Astrocyte (in vitro differentiated cells and primary cell): Measurements from ENCODE around the gene GIPC2. TPM values are rescaled to one million over a fixed set of nuclear protein-coding genes. Genes with fewer than 3 reads are reported as not detected.

Experiments
- DNase-seq: peaks from one replicate; pipeline ENCODE4 v3.0.0-alpha.2; 2010; ENCODE audit warnings: low read depth
- FAIRE-seq: peaks from 2 replicates; lab custom pipeline; 2011; peaks lifted over from hg19 to GRCh38; lab: Jason Lieb, UNC
- H2AFZ ChIP-seq: 2 replicates; pipeline ENCODE4 v1.6.0; 2012; ENCODE audit warnings: low read depth, low read length, inconsistent platforms
- H3K27ac ChIP-seq: 2 replicates; pipeline ENCODE4 v1.5.1; 2011; ENCODE audit warnings: low read depth, low read length, inconsistent platforms
- H3K27me3 ChIP-seq: 2 replicates; pipeline ENCODE4 v1.6.0; 2011; ENCODE audit warnings: low read length, inconsistent platforms; ENCODE audit not compliant: insufficient read depth
- H3K36me3 ChIP-seq: 2 replicates; pipeline ENCODE4 v1.5.1; 2011; ENCODE audit warnings: low read length, inconsistent platforms; ENCODE audit not compliant: insufficient read depth
- H3K4me1 ChIP-seq: 2 replicates; pipeline ENCODE4 v1.5.1; 2011; ENCODE audit warnings: low read length, inconsistent platforms; ENCODE audit not compliant: insufficient read depth
- H3K4me2 ChIP-seq: 2 replicates; pipeline ENCODE4 v1.6.0; 2012; ENCODE audit warnings: low read length, inconsistent platforms
- H3K4me3 ChIP-seq: 2 replicates; pipeline ENCODE4 v1.5.1; 2011; ENCODE audit warnings: low read depth, mild to moderate bottlenecking, low read length, inconsistent platforms; ENCODE audit not compliant: insufficient read depth
- H3K79me2 ChIP-seq: 2 replicates; pipeline ENCODE4 v1.6.0; 2012; ENCODE audit warnings: mild to moderate bottlenecking, low read length, inconsistent platforms; ENCODE audit not compliant: insufficient read depth
- H3K9ac ChIP-seq: 2 replicates; pipeline ENCODE4 v1.6.0; 2012; ENCODE audit warnings: mild to moderate bottlenecking, low read length, inconsistent platforms
- H3K9me3 ChIP-seq: 2 replicates; pipeline ENCODE4 v1.5.1; 2012; ENCODE audit warnings: low read depth, mild to moderate bottlenecking, low read length, inconsistent platforms; ENCODE audit not compliant: insufficient read depth
- H4K20me1 ChIP-seq: 2 replicates; pipeline ENCODE4 v1.6.0; 2012; ENCODE audit warnings: low read length, inconsistent platforms; ENCODE audit not compliant: insufficient read depth
- H3K27ac Mint-ChIP-seq: one replicate; pipeline ENCODE4 v1.8.0; 2021; ENCODE audit warnings: mild to moderate bottlenecking, mixed read lengths; ENCODE audit not compliant: unreplicated experiment
- H3K27me3 Mint-ChIP-seq: one replicate; pipeline ENCODE4 v1.8.0; 2021; ENCODE audit warnings: low read depth, mixed read lengths; ENCODE audit not compliant: unreplicated experiment
- H3K36me3 Mint-ChIP-seq: one replicate; pipeline ENCODE4 v1.8.0; 2021; ENCODE audit warnings: low read depth, mixed read lengths; ENCODE audit not compliant: unreplicated experiment
- H3K4me1 Mint-ChIP-seq: one replicate; pipeline ENCODE4 v1.8.0; 2021; ENCODE audit warnings: low read depth, mixed read lengths; ENCODE audit not compliant: unreplicated experiment
- H3K4me3 Mint-ChIP-seq: one replicate; pipeline ENCODE4 v1.8.0; 2021; ENCODE audit warnings: mild to moderate bottlenecking, moderate library complexity, mixed read lengths; ENCODE audit not compliant: unreplicated experiment
- H3K9me3 Mint-ChIP-seq: one replicate; pipeline ENCODE4 v1.8.0; 2021; ENCODE audit warnings: mild to moderate bottlenecking, mixed read lengths; ENCODE audit not compliant: unreplicated experiment
- EZH2 ChIP-seq: IDR thresholded peaks from 2 replicates; pipeline ENCODE4 v1.6.1; 2012; ENCODE audit warnings: mild to moderate bottlenecking, low read length, inconsistent platforms; ENCODE audit not compliant: insufficient read depth
- total RNA-seq: library from RNA; stranded (reverse); gene quantifications from 2 replicates; pipeline ENCODE4 v1.2.1, GENCODE V29; 2021
- TF ChIP-seq, protein P1 (sequence below): IDR thresholded peaks from 2 replicates; pipeline ENCODE4 v1.5.1; 2011; ENCODE audit warnings: low read depth, mild to moderate bottlenecking, inconsistent platforms, low read length, moderate library complexity; ENCODE audit not compliant: insufficient read depth

GIPC2 gene
- total RNA-seq, 1 donor from 2014 or later, result not detected

DNA sequence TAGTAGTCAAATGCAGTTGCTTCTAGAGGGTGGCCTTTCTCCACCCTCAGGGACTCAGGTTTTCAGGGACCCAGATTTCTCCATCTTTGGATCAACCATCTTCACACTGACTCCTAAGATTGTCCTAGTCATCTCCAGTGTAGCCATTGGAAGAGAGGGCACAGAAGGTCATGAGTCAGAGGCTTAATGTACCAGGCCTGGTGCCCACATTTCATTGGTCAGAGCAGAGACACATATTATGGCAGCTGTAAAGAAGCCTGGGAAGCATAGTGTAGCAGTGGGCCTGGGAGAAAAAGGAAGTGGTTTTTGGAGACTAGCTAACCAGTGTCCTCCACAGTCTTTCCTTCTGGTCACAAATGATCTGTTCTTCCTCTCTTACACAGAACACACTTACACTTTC is 122.5 kb downstream of the GIPC2 start:
- TF ChIP-seq, protein P1, sequence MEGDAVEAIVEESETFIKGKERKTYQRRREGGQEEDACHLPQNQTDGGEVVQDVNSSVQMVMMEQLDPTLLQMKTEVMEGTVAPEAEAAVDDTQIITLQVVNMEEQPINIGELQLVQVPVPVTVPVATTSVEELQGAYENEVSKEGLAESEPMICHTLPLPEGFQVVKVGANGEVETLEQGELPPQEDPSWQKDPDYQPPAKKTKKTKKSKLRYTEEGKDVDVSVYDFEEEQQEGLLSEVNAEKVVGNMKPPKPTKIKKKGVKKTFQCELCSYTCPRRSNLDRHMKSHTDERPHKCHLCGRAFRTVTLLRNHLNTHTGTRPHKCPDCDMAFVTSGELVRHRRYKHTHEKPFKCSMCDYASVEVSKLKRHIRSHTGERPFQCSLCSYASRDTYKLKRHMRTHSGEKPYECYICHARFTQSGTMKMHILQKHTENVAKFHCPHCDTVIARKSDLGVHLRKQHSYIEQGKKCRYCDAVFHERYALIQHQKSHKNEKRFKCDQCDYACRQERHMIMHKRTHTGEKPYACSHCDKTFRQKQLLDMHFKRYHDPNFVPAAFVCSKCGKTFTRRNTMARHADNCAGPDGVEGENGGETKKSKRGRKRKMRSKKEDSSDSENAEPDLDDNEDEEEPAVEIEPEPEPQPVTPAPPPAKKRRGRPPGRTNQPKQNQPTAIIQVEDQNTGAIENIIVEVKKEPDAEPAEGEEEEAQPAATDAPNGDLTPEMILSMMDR, result no peak
- no peak for TF ChIP-seq EZH2
- H3K9me3 Mint-ChIP-seq, result no peaks in the 10 kb centered on the region
- no peak overlapping the region for H3K9ac ChIP-seq
- H3K4me3 ChIP-seq, result no peak overlapping the region
- no peak overlapping the region for H3K4me3 Mint-ChIP-seq
- no peak overlapping the region for H3K27ac ChIP-seq
- no peaks in the 10 kb centered on the region for H3K27me3 ChIP-seq
- no peaks in the 10 kb centered on the region for H4K20me1 ChIP-seq
- peaks cover 16% of the 10 kb centered on the region for H3K4me1 ChIP-seq
- H2AFZ ChIP-seq, result no peak overlapping the region
- H3K4me1 Mint-ChIP-seq, result peaks cover 13% of the 10 kb centered on the region
- no peaks in the 10 kb centered on the region for H3K36me3 Mint-ChIP-seq
- H3K27me3 Mint-ChIP-seq, result no peaks in the 10 kb centered on the region
- peak overlapping the region; percentile 50 for H3K27ac Mint-ChIP-seq
- no peak overlapping the region for H3K4me2 ChIP-seq
- FAIRE-seq (no peak), DNase-seq (no peak)
- no peaks in the 10 kb centered on the region for H3K79me2 ChIP-seq
- no peaks in the 10 kb centered on the region for H3K36me3 ChIP-seq
- no peaks in the 10 kb centered on the region for H3K9me3 ChIP-seq

DNA sequence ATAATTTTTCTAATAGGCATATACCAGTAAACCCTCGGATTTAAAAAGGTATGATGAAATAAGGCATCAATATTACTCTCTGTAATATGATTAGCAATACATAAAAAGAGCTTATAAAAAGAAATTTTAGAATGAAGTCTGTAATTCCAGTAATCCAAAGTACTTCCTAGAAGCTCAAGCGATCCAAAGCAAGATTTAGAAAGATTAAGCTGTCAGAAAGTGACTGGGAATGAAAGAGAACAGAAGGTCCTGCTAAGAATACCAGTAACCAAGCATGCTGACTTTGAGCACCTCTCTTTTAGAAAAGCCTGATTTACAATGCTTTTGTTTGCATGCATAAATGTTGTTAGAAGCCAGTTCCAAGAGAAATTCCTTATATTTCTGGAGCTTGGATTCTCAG is 125.1 kb downstream of the GIPC2 start:
- H2AFZ ChIP-seq, result no peak overlapping the region
- H3K9me3 Mint-ChIP-seq, result no peaks in the 10 kb centered on the region
- FAIRE-seq, result no peak

More for the DNA sequence above, 125.1 kb downstream of the GIPC2 start:
- Mint-ChIP-seq H3K4me1 (peaks cover 10% of the 10 kb centered on the region), H3K36me3 (no peaks in the 10 kb centered on the region), H3K27ac (no peak overlapping the region), H3K27me3 (no peaks in the 10 kb centered on the region), H3K4me3 (no peak overlapping the region)
- Histone ChIP-seq H3K27ac (no peak overlapping the region), H4K20me1 (no peaks in the 10 kb centered on the region), H3K9me3 (no peaks in the 10 kb centered on the region), H3K36me3 (no peaks in the 10 kb centered on the region), H3K4me1 (peaks cover 16% of the 10 kb centered on the region), H3K9ac (no peak overlapping the region), H3K4me2 (no peak overlapping the region), H3K27me3 (no peaks in the 10 kb centered on the region), H3K79me2 (no peaks in the 10 kb centered on the region), H3K4me3 (no peak overlapping the region)
- TF ChIP-seq, protein P1, result no peak
- TF ChIP-seq EZH2, result no peak
- DNase-seq, result no peak
